Mesenchymal stem cell (in vitro differentiated cells and primary cell): ENCODE results near the gene RNASET2.

Experiments used
- DNase-seq: peaks from one replicate; pipeline ENCODE4 v3.0.0-alpha.2; 2013
- H2AFZ ChIP-seq: one replicate; pipeline ENCODE4 v1.6.1; 2013; ENCODE audit warnings: low read depth, mild to moderate bottlenecking, control low read depth, inconsistent platforms, low read length, moderate library complexity
- H2AK5ac ChIP-seq: 2 replicates; pipeline ENCODE4 v1.6.1; 2013; ENCODE audit warnings: low read length, moderate library complexity, mild to moderate bottlenecking, inconsistent platforms; ENCODE audit not compliant: severe bottlenecking
- H2BK120ac ChIP-seq: one replicate; pipeline ENCODE4 v1.6.1; 2013; ENCODE audit warnings: low read depth, mild to moderate bottlenecking, inconsistent platforms, low read length, moderate library complexity
- H2BK12ac ChIP-seq, 2 experiments: one replicate each; pipeline ENCODE4 v1.6.1; 2013; ENCODE audit warnings: inconsistent platforms in 2 of 2, low read length in 2 of 2, mild to moderate bottlenecking in 2 of 2, moderate library complexity in 2 of 2, control low read depth in 1 of 2
- H2BK15ac ChIP-seq: one replicate; pipeline ENCODE4 v1.6.1; 2013; ENCODE audit warnings: mild to moderate bottlenecking, low read depth, inconsistent platforms; ENCODE audit not compliant: poor library complexity, severe bottlenecking
- H2BK5ac ChIP-seq: 2 replicates; pipeline ENCODE4 v1.6.1; 2013; ENCODE audit warnings: low read depth, mild to moderate bottlenecking, low read length, control low read depth, inconsistent platforms; ENCODE audit not compliant: poor library complexity, severe bottlenecking
- H3K14ac ChIP-seq, 2 experiments: one replicate each; pipeline ENCODE4 v1.6.1; 2013; ENCODE audit warnings: inconsistent platforms in 2 of 2, low read length in 2 of 2, control low read depth in 1 of 2, mild to moderate bottlenecking in 1 of 2, moderate library complexity in 1 of 2
- H3K18ac ChIP-seq, 2 experiments: one replicate each; pipeline ENCODE4 v1.6.1; 2013; ENCODE audit warnings: inconsistent platforms in 2 of 2, low read length in 2 of 2, control low read depth in 1 of 2, low read depth in 1 of 2, mild to moderate bottlenecking in 1 of 2
- H3K23ac ChIP-seq, 2 experiments: one replicate each; pipeline ENCODE4 v1.6.1; 2013; ENCODE audit warnings: inconsistent platforms in 2 of 2, low read length in 2 of 2, mild to moderate bottlenecking in 2 of 2, moderate library complexity in 2 of 2, control low read depth in 1 of 2
- H3K27ac ChIP-seq: 2 replicates; pipeline ENCODE4 v1.5.1; 2013; ENCODE audit warnings: mild to moderate bottlenecking, moderate library complexity, low read length, control low read depth, inconsistent platforms; ENCODE audit not compliant: poor library complexity, severe bottlenecking
- H3K27me3 ChIP-seq, 2 experiments: 2 replicates each; pipeline versions ENCODE4 v1.6.1 to v1.7.0; 2013; ENCODE audit warnings: low read length in 2 of 2, mild to moderate bottlenecking in 2 of 2, moderate library complexity in 2 of 2, control low read depth in 1 of 2, inconsistent platforms in 1 of 2; ENCODE audit not compliant: control insufficient read depth in 1 of 2, insufficient read depth in 1 of 2
- H3K36me3 ChIP-seq, 2 experiments: 2 replicates each; pipeline versions ENCODE4 v1.6.1 to v1.7.0; 2013; ENCODE audit warnings: low read length in 2 of 2, control low read depth in 1 of 2, inconsistent platforms in 1 of 2, low read depth in 1 of 2, mild to moderate bottlenecking in 1 of 2; ENCODE audit not compliant: insufficient read depth in 2 of 2, control insufficient read depth in 1 of 2
- H3K4ac ChIP-seq, 2 experiments: one replicate each; pipeline ENCODE4 v1.6.1; 2013; ENCODE audit warnings: inconsistent platforms in 2 of 2, low read length in 2 of 2, mild to moderate bottlenecking in 2 of 2, moderate library complexity in 2 of 2, control low read depth in 1 of 2, low read depth in 1 of 2
- H3K4me1 ChIP-seq: 2 replicates; pipeline ENCODE4 v1.6.1; 2013; ENCODE audit warnings: low read depth, low read length, control low read depth; ENCODE audit not compliant: control insufficient read depth, insufficient read depth
- H3K4me2 ChIP-seq: 2 replicates; pipeline ENCODE4 v1.6.1; 2013; ENCODE audit warnings: low read length, mild to moderate bottlenecking, inconsistent platforms; ENCODE audit not compliant: poor library complexity, severe bottlenecking
- H3K4me3 ChIP-seq, 2 experiments: 2 replicates each; pipeline versions ENCODE4 v1.5.1 to v1.7.0; 2013; ENCODE audit warnings: low read length in 2 of 2, mild to moderate bottlenecking in 2 of 2, control low read depth in 1 of 2, low read depth in 1 of 2; ENCODE audit not compliant: insufficient read depth in 1 of 2
- H3K79me1 ChIP-seq: replicated peaks from 2 replicates; pipeline ENCODE4 v1.6.1; 2013; ENCODE audit warnings: mild to moderate bottlenecking, control low read depth, low read length, inconsistent platforms; ENCODE audit not compliant: poor library complexity, severe bottlenecking
- H3K9ac ChIP-seq: 2 replicates; pipeline ENCODE4 v1.7.0; 2013; ENCODE audit warnings: mild to moderate bottlenecking, low read length, moderate library complexity
- H3K9me3 ChIP-seq: 2 replicates; pipeline ENCODE4 v1.7.0; 2013; ENCODE audit warnings: mild to moderate bottlenecking, low read length; ENCODE audit not compliant: control insufficient read depth
- H4K8ac ChIP-seq: one replicate; pipeline ENCODE4 v1.6.1; 2013; ENCODE audit warnings: inconsistent platforms, mild to moderate bottlenecking, low read length, moderate library complexity
- H4K91ac ChIP-seq: one replicate; pipeline ENCODE4 v1.6.1; 2013; ENCODE audit warnings: mild to moderate bottlenecking, low read length, inconsistent platforms
- WGBS: methylation state at CpG from one replicate; pipeline ENCODE4 v1.1.7; 2013; ENCODE audit warnings: mixed read lengths; 5-methylcytosine and 5-hydroxymethylcytosine counted together

RNASET2 gene

GRCh38 chr6:166999884-167000253 is 43.5 kb upstream of the RNASET2 start:
- H2BK120ac ChIP-seq: peak overlapping the region; percentile 27
- H3K27me3 ChIP-seq: no peaks in the 10 kb centered on the region
- peak overlapping the region; percentile 95 to 96 for H3K4me3 ChIP-seq
- H3K14ac ChIP-seq: peak overlapping the region in 1 of 2 experiments; percentile 82
- H3K9ac ChIP-seq: peak overlapping the region; percentile 89
- no peak overlapping the region for H3K27ac ChIP-seq
- no peak for DNase-seq
- no peaks in the 10 kb centered on the region for H3K9me3 ChIP-seq
- peak overlapping the region in 1 of 2 experiments; percentile 92 for H3K23ac ChIP-seq
- H2BK5ac ChIP-seq: no peak overlapping the region
- peaks cover 16% of the 10 kb centered on the region for H3K79me1 ChIP-seq
- peaks cover 0 to 14% of the 10 kb centered on the region in 2 experiments for H3K36me3 ChIP-seq
- H2AK5ac ChIP-seq: no peak overlapping the region
- peak overlapping the region; percentile 94 for H2AFZ ChIP-seq
- H2BK15ac ChIP-seq: no peak overlapping the region
- WGBS: under 1% methylated on average over 8 of the region's 10 CpGs
- H2BK12ac ChIP-seq: no peak overlapping the region
- peak overlapping the region; percentile 81 for H3K4me2 ChIP-seq
- H3K4me1 ChIP-seq: peaks cover 9% of the 10 kb centered on the region
- H3K4ac ChIP-seq: peak overlapping the region in 1 of 2 experiments; percentile 40
- H4K91ac ChIP-seq: no peak overlapping the region
- peak overlapping the region; percentile 86 to 92 for H3K18ac ChIP-seq
- H4K8ac ChIP-seq: peak overlapping the region; percentile 82

- Histone ChIP-seq H3K18ac (peak within 1 kb of the TSS; percentile 86 to 92), H3K27me3 (no peaks in the 10 kb centered on the region), H2AK5ac (no peak within 1 kb of the TSS), H3K4me2 (peak within 1 kb of the TSS; percentile 100), H3K23ac (peak within 1 kb of the TSS in 1 of 2 experiments; percentile 92), H3K9ac (peak within 1 kb of the TSS; percentile 89), H2AFZ (peak within 1 kb of the TSS; percentile 94), H2BK12ac (peak within 1 kb of the TSS in 1 of 2 experiments; percentile 59), H3K4me1 (peaks cover 9% of the 10 kb centered on the region), H3K14ac (peak within 1 kb of the TSS in 1 of 2 experiments; percentile 82), H3K9me3 (no peaks in the 10 kb centered on the region), H3K27ac (no peak within 1 kb of the TSS), H2BK120ac (peak within 1 kb of the TSS; percentile 27), H3K4ac (peak within 1 kb of the TSS; percentile 40 to 64), H4K8ac (peak within 1 kb of the TSS; percentile 82), H3K36me3 (peaks cover 0 to 12% of the 10 kb centered on the region in 2 experiments), H2BK15ac (peak within 1 kb of the TSS; percentile 69), H4K91ac (peak within 1 kb of the TSS; percentile 86), H3K4me3 (peak within 1 kb of the TSS; percentile 95 to 96), H2BK5ac (peak within 1 kb of the TSS; percentile 90), H3K79me1 (peaks cover 19% of the 10 kb centered on the region)
- under 1% methylated on average over 86 of the region's 93 CpGs for WGBS
- peak; percentile 94 for DNase-seq
Measured at GRCh38 chr6:166999145-166999883, 43.0 kb upstream of the RNASET2 start, which contains the start of gene CEP43. Gene CEP43 (plus strand): TSS chr6:166999397. CDS start chr6:166999413, 16 bp downstream.

GRCh38 chr6:166998256-166999144 is 42.1 kb upstream of the RNASET2 start:
- peak overlapping the region; percentile 80 for H3K9ac ChIP-seq
- no peak overlapping the region for H4K91ac ChIP-seq
- peak overlapping the region; percentile 100 for H3K4me2 ChIP-seq
- H3K18ac ChIP-seq: no peak overlapping the region
- DNase-seq: no peak
- no peaks in the 10 kb centered on the region for H3K27me3 ChIP-seq
- H2BK120ac ChIP-seq: no peak overlapping the region
- no peak overlapping the region for H2BK15ac ChIP-seq
- H3K4ac ChIP-seq: no peak overlapping the region
- H3K4me3 ChIP-seq: peak overlapping the region; percentile 82 to 94
- H2AK5ac ChIP-seq: no peak overlapping the region
- WGBS: under 1% methylated on average over 96 of the region's 96 CpGs
- no peak overlapping the region for H3K27ac ChIP-seq
- H3K4me1 ChIP-seq: peaks cover 9% of the 10 kb centered on the region
- H4K8ac ChIP-seq: no peak overlapping the region
- peak overlapping the region in 1 of 2 experiments; percentile 77 for H3K14ac ChIP-seq
- peak overlapping the region; percentile 87 for H2AFZ ChIP-seq
- H3K23ac ChIP-seq: peak overlapping the region in 1 of 2 experiments; percentile 52
- H3K79me1 ChIP-seq: peaks cover 23% of the 10 kb centered on the region
- no peak overlapping the region for H2BK5ac ChIP-seq
- no peaks in the 10 kb centered on the region for H3K9me3 ChIP-seq
- no peak overlapping the region for H2BK12ac ChIP-seq
- H3K36me3 ChIP-seq: peaks cover 0 to 4% of the 10 kb centered on the region in 2 experiments
